ENCODE measurements around the gene FAM149A.

The FAM149A gene

DNA sequence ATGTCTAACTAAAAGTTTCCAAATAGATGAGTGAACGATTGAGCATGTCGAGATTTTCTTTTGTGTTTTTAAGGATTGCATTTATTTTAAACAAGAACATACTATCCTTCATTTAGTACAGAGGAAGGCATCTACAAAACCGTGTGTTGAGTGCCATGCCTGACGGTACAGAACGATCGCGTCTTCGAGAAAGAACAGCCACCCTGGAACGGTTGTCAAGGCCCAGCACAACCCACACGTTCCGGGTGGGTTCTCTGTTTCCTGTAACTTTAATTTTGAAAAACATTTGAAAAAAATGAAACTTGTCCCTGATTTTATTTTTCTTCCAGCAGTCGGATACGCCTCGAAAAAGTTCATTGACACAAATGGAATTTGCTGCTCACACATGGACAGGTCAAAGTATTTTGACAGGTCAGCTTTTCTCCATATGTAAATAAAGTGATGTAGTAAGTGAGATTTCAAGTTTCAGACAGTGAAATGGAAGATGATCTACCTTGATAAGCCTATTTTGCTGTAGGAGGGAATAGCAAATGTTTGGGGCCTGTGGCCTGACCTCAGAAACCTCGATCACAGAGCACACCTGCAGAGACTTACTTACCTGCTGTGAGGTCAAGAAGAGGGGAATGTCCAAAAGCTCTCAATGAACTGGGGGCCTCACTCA is 62.5 kb downstream of the FAM149A start:
- no peak for DNase-seq

DNA sequence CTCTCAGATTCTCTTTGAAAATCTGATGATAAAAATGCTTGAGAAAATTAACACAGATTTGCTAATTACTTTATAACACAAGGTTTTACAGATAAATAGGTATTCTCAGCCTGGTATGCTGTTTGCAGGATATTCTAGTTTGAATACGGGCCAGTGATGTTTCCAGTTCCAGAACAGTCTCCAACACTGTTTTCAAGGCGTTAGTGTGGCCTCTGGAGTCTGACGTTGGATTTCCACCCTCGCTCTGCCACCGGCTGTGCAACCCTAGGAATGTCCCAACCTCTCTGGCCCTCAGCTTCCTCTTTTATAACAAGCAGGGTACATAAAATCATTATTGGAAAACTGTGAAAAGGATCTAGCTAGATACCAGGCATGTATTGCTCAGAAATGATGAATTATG is 63.1 kb downstream of the FAM149A start:
- DNase-seq: no peak

DNA sequence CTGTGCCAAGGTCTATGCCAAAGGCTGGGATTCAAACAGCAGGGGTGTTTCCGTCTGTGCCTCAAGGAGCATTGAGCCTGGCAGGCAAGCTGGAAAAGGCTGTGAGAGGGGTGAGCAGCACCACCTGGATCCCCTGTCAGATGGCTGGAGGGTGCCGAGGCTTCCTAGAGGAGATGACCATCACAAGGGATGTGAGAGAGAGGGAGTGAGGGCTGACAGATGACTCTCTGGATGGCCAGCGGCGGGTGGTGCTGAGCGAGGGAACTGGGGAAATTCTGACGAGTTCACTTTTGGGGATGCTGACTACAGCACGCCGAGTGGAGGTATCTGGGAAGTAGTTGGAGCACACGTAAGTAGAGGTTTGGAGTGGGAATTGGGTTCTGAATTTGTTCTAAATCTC is 64.2 kb downstream of the FAM149A start:
- no peak for DNase-seq

DNA sequence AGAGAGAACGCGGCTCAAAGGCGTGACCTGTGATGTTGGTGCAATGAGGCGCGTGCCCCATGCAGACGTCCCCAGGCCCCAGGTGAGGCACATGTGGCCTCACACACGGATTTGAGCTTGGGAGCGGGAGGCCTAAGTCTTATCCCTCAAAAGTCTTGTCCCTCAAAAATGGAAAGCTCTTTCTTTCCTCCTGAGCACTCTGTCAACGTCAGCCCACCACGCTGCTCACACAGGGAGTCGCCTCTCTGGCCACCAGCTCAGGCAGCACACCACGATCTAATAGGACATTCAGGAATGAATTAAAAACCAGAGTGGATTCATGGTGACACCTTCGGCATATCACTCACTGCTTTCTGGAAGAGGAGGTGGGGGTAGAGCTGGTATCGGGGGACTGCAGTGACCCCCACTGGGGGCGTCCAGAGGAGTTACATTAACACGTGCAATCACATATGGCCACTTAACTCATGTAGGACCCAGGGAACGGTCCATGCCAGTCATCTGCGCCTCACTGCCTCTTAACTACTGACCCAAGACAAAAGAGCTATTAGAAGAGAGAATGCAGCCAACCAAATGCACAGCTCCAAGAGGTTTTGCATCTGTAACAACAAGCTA is 64.9 kb downstream of the FAM149A start:
- DNase-seq: no peak

DNA sequence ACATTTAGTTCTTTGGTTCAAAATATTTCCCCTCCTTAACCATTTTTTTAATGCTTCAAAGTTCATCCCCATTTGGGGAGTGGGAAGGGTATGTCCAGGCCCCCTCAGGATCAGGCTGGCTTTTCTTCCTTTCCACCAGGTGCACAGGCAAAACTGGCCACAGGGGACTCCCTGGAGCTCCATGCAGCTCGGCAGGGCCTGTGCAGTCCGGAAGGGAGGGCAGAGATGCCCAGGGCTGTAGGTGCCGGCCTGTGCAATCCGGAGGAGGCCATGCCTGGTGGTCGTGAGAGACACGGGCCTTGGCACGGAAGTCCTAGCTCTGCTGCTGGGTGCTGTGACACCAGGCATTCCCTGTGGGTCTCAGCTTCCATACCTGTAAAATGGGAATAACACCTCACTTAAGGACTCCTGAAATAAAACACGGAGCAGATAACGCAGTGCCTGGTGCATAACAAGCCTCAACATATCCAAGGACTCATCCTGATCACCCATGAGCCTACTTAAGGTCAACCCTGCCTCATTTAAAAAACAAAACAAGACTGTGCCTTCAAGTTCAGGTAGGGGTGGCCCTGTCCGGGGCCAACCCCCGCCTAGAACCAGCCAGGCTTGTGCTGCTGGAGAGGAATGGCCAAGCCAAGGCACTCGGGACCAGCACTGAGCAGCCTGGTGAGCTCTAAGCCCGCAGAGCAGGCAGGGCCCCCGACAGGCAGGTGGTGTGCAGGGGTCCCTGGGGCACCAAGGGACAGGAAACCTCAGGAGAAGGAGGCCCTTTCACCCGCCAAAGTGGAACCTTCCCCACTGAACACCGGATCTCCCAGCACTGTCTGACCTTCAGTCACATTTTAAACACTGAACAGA is 65.7 kb downstream of the FAM149A start:
- DNase-seq: no peak

DNA sequence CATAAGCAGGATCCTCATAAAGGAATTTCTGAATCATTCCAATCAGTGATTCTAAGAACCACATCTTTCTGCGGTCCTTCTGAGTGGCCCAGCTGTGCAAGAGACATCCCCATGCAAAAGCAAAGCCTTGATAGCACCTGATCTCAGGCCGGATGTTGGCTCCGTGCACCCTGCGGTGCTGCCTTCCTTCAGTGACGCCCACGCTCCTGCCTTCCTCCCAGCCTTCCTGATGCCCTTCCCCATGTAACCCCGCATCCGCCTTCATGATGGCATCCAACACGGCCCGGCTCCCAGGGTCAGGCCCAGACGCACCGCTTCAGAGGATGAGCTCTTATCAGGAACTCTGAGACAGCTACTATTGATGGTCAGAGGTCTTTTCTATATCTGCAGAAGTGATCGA is 66.5 kb downstream of the FAM149A start:
- no peak for DNase-seq

DNA sequence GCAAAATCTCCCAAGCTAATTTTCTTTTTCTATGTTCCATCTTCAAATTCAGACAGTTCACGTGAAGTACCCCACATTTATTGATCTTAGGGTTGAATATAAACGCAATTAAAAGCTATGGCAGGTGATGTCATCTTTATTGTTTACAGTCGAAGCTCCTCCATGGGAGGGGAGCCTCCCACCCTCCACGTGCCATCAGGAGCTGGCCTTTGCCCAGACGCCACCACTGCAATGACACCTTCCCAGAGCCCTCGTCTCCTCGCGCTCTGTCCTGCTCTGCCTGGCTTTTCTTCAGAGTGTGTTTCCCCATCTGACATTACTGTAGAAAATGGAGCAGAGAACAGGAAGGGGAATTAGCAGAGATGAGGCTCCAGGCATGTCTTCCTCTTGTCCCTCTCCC is 68.0 kb downstream of the FAM149A start:
- no peak for DNase-seq

DNA sequence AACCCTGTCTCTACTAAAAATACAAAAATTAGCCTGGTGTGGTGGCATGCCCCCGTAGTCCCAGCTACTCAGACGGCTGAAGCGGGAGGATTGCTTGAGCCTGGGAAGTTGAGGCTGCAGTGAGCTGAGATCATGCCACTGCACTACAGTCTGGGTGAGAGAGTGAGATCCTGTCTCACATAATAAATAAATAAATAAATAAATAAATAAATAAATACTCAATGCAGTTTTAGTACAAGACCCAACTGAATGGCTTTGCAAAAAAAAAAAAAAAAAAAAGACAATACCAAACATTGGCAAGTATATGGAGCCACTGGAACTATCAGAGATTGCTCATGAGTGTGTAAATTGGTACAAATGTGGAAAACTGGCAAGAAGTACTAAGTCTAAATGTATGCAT is 83.6 kb downstream of the FAM149A start:
- DNase-seq: no peak

DNA sequence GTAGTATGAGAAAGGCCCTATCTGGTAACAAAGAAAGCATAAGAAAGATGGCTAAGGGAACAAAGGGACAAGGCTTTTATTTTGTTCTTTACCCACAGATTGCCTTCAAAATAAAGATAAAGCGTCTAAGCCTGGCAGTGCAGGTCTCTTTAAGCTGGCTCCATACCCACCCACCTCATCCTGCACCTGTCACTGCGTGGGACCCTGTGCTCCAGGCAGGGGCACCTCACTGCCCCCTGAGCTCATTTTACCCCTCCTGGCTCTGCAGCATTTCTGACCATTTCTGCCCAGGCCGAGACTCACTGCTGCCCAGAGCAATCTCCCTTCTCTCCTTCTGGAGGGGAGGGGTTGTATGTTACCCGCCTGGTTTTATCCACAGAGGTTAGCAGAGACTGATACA is 85.2 kb downstream of the FAM149A start:
- no peak for DNase-seq

DNA sequence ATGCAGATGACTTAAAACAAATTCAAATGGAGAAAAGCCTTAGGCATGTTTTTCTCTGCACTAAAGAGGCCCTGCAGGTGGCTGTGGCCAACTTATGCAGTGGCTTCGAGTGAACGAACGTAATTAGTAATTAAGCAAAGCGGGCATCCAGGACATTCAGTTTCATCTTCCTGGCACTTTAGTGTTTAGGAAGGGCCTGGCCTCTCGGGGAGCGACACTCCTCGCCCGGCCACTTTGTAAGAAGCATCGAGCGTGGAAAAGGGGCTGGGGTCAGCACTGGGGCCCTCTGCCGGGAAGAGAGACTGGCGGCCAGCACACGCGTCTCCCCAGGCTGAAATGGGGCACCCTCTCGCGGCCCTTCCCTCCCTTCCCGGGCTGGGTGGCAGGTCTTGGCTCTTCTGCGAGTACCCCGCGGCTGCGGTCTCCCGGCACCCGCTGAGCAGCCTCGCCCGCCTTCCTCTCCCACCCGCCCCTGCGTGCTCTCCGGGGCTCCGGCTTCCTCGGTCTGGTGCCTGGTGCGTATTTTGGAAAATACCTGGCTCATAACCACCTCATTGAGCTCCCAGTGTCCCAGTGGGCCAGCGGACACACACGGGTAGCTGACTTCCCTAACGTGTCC is 86.2 kb downstream of the FAM149A start:
- no peak for DNase-seq

DNA sequence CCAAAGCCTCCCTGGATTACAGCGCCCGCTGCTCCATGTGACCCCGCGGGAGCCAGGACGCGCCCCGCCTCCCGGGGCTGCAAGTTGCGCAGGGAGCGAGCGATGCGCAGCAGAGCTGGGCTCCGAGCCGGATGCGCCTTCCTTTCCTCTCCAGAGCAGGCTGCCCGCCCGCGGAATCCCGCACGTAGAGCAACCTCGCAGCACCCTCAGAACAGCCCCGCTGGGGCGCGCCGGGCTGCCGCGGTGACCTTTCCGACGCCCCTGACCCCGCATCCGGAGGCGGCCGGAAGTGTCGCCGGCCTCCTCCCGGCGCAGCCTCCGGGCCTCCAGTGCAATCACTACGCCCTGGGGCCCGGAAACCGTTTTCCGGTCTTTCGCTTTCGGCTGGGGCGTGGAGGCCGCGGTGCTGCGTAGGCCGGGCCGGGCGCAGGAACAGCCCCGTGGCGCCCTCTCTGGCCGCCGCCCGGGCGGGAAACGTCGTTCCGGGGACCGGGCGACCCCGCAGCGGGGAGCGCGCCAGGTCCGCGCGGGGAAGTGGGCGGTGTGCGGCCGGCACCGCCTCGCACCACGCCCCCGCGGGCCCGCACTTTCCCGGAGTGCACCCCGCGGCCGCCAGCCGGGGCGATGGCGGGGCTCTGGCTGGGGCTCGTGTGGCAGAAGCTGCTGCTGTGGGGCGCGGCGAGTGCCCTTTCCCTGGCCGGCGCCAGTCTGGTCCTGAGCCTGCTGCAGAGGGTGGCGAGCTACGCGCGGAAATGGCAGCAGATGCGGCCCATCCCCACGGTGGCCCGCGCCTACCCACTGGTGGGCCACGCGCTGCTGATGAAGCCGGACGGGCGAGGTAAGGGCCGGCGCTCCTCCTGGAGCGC is 86.9 kb downstream of the FAM149A start, which contains the start of gene CYP4V2:
CYP4V2 (plus strand) TSS at position 368 of the 866 bp plus-strand sequence; CDS start at position 625, 257 bp downstream.
- no peak for DNase-seq

DNA sequence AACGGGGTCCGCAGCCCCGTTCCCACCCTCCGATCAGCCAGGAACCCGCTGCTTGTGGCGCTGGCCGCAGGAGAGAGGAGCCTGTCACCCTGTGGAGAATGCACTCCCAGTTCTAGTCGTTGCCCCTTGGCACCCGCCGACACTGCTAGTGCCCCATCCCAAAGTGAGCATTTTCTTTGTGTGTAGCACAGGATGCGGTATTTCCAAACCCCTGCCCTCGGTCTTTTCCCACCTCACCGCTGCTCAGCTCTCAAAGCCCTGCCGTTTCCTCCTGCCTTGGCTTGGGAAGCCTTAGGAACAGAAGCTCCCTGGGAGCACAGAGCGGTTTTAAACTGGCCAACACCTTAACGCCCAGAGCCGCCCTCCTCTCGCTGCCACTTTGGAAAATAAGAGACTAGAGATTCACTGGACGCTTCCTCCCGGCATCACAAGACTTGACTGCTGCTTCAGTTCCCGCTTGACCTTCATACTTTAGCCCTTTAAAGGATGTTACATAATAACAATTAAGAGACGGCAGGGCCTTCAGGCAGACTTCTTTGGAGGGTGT is 87.6 kb downstream of the FAM149A start:
- no peak for DNase-seq

DNA sequence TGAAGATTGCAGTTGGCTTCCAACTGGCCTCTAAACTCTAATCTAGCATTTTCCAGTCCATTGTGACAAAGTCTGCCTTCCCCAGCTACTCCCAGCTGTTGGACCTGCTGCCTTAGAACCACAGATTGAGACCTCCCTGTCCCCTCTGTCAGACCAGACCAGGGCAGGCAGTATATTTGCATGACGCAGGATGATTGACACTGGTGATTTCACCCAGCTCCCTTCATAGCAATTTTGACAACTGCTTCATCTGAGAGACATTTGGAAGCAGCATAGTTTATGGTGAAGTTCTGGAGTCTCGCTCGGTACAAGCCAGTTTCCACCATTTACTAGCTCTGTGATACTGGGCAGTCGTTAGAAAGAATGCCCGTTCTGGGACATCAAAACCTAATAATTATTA is 89.3 kb downstream of the FAM149A start:
- no peak for DNase-seq

DNA sequence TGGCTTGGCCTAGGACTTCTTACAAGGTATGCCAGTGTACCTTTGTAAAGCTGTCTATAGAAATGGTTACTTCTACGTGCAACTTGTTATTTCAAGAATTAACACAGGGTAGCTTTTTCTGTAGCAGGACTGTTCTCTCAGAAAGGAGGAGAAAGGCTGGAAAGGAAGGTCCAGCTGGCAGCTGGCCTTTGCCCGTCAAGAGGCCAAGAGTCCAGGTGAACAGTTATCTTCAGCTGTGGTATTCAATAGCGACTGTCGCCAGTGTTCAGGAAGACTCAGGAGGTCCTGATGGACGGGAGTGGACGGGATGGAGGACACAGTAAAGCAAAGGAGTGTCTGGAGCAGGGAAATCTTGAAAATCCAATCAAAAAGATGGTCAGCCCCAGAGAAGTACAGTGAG is 91.6 kb downstream of the FAM149A start:
- DNase-seq: no peak

DNA sequence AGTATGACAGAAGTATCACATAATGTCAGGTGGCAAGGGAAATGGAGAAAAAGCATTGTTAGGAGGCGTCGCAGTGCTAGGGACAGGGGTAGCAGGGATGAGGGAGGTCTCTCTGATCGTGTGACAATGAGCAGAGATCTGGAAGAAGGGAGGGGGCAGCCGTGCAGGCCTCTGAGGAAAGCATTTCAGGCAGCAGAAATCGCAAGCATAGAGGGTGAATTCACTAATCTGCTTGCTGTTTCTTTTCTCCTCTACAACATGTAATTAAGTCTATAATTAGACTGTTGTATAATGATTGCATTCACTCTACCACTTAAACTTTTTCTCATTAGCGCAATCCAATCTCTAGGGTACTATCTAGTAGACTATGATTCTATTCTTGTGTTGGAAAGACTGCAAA is 96.0 kb downstream of the FAM149A start:
- no peak for DNase-seq

DNA sequence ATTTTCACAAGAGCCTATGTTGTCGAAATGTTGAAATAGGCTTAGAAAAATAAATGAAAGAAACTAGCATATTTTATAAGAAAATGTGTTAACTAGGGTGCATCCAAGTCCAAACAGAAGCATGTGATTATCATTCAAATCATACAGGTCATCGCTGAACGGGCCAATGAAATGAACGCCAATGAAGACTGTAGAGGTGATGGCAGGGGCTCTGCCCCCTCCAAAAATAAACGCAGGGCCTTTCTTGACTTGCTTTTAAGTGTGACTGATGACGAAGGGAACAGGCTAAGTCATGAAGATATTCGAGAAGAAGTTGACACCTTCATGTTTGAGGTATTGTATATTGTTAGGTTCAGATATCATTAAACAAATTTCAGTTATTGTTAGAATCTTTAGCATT is 96.5 kb downstream of the FAM149A start:
- DNase-seq: no peak

DNA sequence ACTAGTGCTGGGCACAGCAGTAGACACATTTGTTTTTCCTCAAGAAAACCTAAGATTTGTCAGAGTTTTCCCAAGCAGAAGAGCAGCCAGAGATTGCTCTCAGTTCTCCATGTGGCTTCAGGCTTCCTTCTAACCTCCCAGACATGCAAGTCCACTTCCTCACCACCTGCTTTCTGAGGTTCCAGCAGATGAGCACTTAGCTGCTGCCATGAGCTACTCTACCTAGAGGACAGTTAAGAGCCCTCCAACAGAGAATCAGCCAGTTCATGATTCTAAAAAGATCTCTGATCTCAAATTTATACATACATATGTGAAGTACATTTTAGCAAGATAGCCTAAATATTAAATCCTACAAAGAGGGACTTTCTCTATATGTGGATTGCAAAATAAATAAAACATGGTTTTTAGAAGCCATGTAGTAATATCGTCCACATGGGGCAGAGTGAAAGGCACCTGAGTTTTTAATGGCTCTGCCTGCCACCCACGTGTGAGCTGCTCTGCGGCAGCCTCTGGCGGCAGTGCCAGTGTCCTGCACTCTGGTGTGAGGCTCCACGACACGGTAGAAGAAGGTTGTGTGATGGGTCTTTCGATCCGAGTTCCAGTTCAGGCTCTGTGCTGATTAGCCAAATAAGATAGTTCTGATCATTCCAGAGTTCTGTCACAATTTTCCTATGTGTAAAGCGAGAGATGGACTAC is 97.2 kb downstream of the FAM149A start:
- DNase-seq: no peak

DNA sequence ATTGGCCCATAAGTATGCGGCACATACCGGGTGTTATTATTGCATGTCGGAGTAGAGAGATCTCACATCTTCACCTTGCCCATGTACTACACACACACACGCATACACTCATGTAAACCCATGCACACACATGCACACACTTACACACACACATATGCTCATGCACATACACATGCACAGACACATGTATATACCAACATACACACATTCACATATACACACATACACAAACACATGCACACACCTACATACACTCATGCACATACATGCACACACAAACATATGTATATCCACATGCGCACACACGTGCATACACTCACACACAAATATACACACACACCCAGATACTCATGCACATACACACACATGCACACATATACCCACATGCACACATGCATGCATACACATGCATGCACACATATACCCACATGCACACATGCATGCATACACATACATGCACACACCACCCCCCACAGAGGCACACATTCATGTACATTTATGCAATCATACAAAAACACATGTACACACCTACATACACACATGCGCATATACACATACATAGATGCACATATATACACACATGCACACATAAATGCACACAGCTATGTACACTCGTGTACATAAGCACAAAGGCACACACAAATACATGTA is 98.1 kb downstream of the FAM149A start:
- DNase-seq: no peak

DNA sequence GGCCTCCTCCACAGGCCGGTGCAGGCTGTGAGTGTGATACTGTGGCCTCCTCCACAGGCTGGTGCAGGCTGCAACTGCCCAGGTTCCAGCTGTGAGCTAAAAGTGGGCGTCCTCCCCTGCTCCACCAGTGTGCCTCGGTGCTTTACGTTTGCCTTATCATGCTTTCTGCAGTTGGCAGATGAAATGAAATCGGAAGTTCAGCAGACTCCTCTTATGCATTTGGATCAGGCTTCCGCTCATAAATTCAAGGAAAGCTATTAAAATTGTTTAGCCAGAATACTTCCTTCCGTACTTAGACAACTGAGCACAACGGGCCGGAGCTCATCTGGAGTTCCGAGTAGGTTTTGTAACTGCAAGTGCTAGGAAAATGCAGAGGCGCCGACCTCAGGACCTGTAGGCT is 98.9 kb downstream of the FAM149A start:
- DNase-seq: no peak

DNA sequence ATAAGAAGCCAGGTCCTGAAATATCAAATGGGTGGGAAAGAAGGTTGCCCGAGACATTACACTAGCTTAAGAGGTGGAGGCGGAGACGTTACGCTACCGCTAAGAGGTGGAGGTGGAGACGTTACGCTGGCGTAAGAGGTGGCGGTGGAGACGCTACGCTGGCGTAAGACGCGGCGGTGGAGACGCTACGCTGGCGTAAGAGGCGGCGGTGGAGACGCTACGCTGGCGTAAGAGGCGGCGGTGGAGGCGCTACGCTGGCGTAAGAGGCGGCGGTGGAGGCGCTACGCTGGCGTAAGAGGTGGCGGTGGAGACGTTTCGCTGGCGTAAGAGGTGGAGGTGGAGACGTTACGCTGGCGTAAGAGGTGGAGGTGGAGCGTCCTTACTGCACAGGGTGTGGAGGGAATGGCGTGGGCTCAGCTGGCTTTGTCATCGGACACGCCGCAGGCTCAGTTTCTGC is 99.6 kb downstream of the FAM149A start:
- no peak for DNase-seq

DNA sequence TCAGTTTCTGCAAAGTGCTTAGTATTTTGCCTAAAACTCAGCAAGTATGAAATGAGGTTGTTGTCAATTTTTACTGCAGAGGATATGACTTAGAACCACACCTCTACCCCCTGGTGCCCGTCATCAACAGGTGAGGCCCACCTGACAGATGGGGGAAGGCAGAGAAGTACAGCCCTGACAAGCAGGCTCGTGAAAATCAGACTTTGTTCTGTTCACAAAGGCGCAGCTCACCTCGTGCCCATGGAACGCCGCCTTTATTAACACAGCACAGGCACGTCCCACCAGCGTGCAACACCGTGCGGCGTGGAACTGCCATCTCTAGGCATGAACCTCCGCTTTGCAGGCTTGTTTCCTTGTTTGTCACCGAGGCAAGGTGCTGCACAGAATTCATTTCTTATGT is 100.2 kb downstream of the FAM149A start:
- no peak for DNase-seq

Data from SIG-M5 (cell line).